LHCN-M2 (cell line): ENCODE measurements around the gene CACNB1. TPM values are rescaled to one million over a fixed set of nuclear protein-coding genes. Genes with fewer than 3 reads are reported as not detected.

Experiments
- DNase-seq: peaks from one replicate; pipeline ENCODE4 v3.0.0-alpha.2; 2012; ENCODE audit warnings: low read depth
- total RNA-seq: library from RNA; depleted of rRNA; stranded (reverse); fragments of >200 nt; gene quantifications from 2 replicates; pipeline ENCODE4 v1.2.3, GENCODE V29; 2014; rRNA removed

CACNB1 gene
- total RNA-seq, 1 experiment from 2014 or later, result 4.0 TPM

- no peak for DNase-seq
Measured at GRCh38 chr17:39125143-39125875, 72.2 kb downstream of the CACNB1 start.

GRCh38 chr17:39123627-39124026 lies 73.8 kb downstream of the CACNB1 start:
- no peak for DNase-seq

Other genes starting within 250 kb of the CACNB1 start
- not detected in 2 replicates for gene FBXO47, start 230.3 kb downstream of the CACNB1 start, total RNA-seq
- 0.83 and 1.9 TPM in 2 replicates for gene PLXDC1, start 46.0 kb downstream of the CACNB1 start, total RNA-seq
- gene ARL5C, start 31.5 kb downstream of the CACNB1 start, total RNA-seq, result not detected in 2 replicates
- 2,020 and 2,409 TPM in 2 replicates for gene RPL19, start 2.6 kb upstream of the CACNB1 start, total RNA-seq
- 0.11 TPM in 1 of 2 replicates, not detected in the other for gene STAC2, start 28.3 kb upstream of the CACNB1 start, total RNA-seq
- gene FBXL20, start 204.0 kb upstream of the CACNB1 start, total RNA-seq, result 4.6 and 7.0 TPM in 2 replicates